CD14-positive monocyte (primary cell): ENCODE results near the gene CEBPG. TPM values are rescaled to one million over a fixed set of nuclear protein-coding genes. Genes with fewer than 3 reads are reported as not detected.

Experiments
- DNase-seq, 3 donors: peaks; one replicate each; pipeline ENCODE4 v3.0.0-alpha.2; 2011 to 2022
- H2AFZ ChIP-seq: 2 replicates; pipeline ENCODE4 v1.6.0; 2012; ENCODE audit warnings: mild to moderate bottlenecking, low read depth, low read length, inconsistent platforms; ENCODE audit not compliant: insufficient read depth, poor library complexity, severe bottlenecking
- H3K27ac ChIP-seq, 2 donors: 1 replicate in 1 of 2; 2 replicates in 1 of 2; pipeline ENCODE4 v1.5.1; 2012 to 2013; ENCODE audit warnings: low read length in 2 of 2, control low read depth in 1 of 2, inconsistent platforms in 1 of 2, low read depth in 1 of 2, mild to moderate bottlenecking in 1 of 2
- H3K27me3 ChIP-seq, 2 donors: one replicate each; pipeline versions ENCODE4 v1.6.0 to v1.6.1; 2011 to 2013; ENCODE audit warnings: low read length in 2 of 2; ENCODE audit not compliant: control insufficient read depth in 2 of 2, insufficient read depth in 2 of 2
- H3K36me3 ChIP-seq, 2 donors: replicated peaks in 1 of 2; 1 replicate in 1 of 2; 2 replicates in 1 of 2; pipeline versions ENCODE4 v1.5.1 to v1.6.1; 2012 to 2013; ENCODE audit warnings: low read length in 2 of 2, control low read depth in 1 of 2, inconsistent platforms in 1 of 2, mild to moderate bottlenecking in 1 of 2; ENCODE audit not compliant: insufficient read depth in 2 of 2, control insufficient read depth in 1 of 2
- H3K4me1 ChIP-seq, 2 donors: 1 replicate in 1 of 2; 2 replicates in 1 of 2; pipeline versions ENCODE4 v1.5.1 to v1.6.1; 2012 to 2013; ENCODE audit warnings: low read length in 2 of 2, control low read depth in 1 of 2, inconsistent platforms in 1 of 2, mild to moderate bottlenecking in 1 of 2, moderate library complexity in 1 of 2; ENCODE audit not compliant: insufficient read depth in 2 of 2, control insufficient read depth in 1 of 2
- H3K4me2 ChIP-seq: replicated peaks from 2 replicates; pipeline ENCODE3; 2012; ENCODE audit warnings: low read length, moderate library complexity, mild to moderate bottlenecking; ENCODE audit not compliant: poor library complexity, severe bottlenecking; ENCODE audit errors: extremely low read depth
- H3K4me3 ChIP-seq, 3 experiments: fragments of 200-600 bp in 1 of 3; sonication (generic) in 1 of 3; replicated peaks in 1 of 3; 1 replicate in 2 of 3; 2 replicates in 1 of 3; pipeline ENCODE4 v1.5.1; 2011 to 2013; ENCODE audit warnings: low read length in 3 of 3, mild to moderate bottlenecking in 3 of 3, control low read depth in 2 of 3, low read depth in 2 of 3, inconsistent platforms in 1 of 3, moderate library complexity in 1 of 3
- H3K79me2 ChIP-seq: 2 replicates; pipeline ENCODE4 v1.6.0; 2012; ENCODE audit warnings: mild to moderate bottlenecking, control low read depth, inconsistent platforms, low read length, moderate library complexity; ENCODE audit not compliant: insufficient read depth
- H3K9ac ChIP-seq: 2 replicates; pipeline ENCODE4 v1.6.0; 2017; ENCODE audit warnings: low read length, mild to moderate bottlenecking; ENCODE audit not compliant: insufficient read depth, poor library complexity, severe bottlenecking
- H3K9me3 ChIP-seq, 2 donors: replicated peaks in 1 of 2; 1 replicate in 1 of 2; 2 replicates in 1 of 2; pipeline versions ENCODE4 v1.5.1 to v1.6.1; 2012 to 2013; ENCODE audit warnings: low read length in 2 of 2, control low read depth in 1 of 2; ENCODE audit not compliant: control insufficient read depth in 1 of 2, insufficient read depth in 1 of 2
- H4K20me1 ChIP-seq: 2 replicates; pipeline ENCODE4 v1.6.0; 2012; ENCODE audit warnings: mild to moderate bottlenecking, low read length, control low read depth, moderate library complexity; ENCODE audit not compliant: insufficient read depth
- H3K27ac Mint-ChIP-seq, 7 donors: one replicate each; pipeline ENCODE4 v1.8.0; 2020; ENCODE audit warnings: mild to moderate bottlenecking in 7 of 7, mixed read lengths in 7 of 7, moderate library complexity in 6 of 7, inconsistent platforms in 2 of 7
- H3K27me3 Mint-ChIP-seq, 3 donors: one replicate each; pipeline ENCODE4 v1.8.0; 2021 to 2022; ENCODE audit warnings: low read depth in 3 of 3, mild to moderate bottlenecking in 3 of 3, mixed read lengths in 3 of 3, moderate library complexity in 3 of 3, inconsistent platforms in 1 of 3
- H3K36me3 Mint-ChIP-seq, 2 donors: one replicate each; pipeline ENCODE4 v1.8.0; 2020; ENCODE audit warnings: mixed read lengths in 2 of 2, inconsistent platforms in 1 of 2, mild to moderate bottlenecking in 1 of 2
- H3K4me1 Mint-ChIP-seq: one replicate; pipeline ENCODE4 v1.8.0; 2020; ENCODE audit warnings: mild to moderate bottlenecking, mixed read lengths
- H3K4me3 Mint-ChIP-seq, 2 donors: one replicate each; pipeline ENCODE4 v1.8.0; 2020; ENCODE audit warnings: mild to moderate bottlenecking in 2 of 2, mixed read lengths in 2 of 2, moderate library complexity in 1 of 2
- H3K9me3 Mint-ChIP-seq, 7 donors: one replicate each; pipeline ENCODE4 v1.8.0; 2020 to 2022; ENCODE audit warnings: mixed read lengths in 7 of 7, mild to moderate bottlenecking in 6 of 7, moderate library complexity in 6 of 7, inconsistent platforms in 2 of 7
- WGBS: methylation state at CpG from one replicate; pipeline ENCODE4 v1.1.5; 2013; ENCODE audit warnings: missing lambda C conversion rate; ENCODE audit not compliant: insufficient coverage; 5-methylcytosine and 5-hydroxymethylcytosine counted together
- intact Hi-C, 2 donors: fragments of 100-400 bp; cut with micrococcal nuclease; formaldehyde crosslinking; loops; one replicate each; pipeline versions ENCODE4 v1.15.0 to v1.15.1; 2023
- polyA plus RNA-seq, 3 donors: library from polyadenylated mRNA; depleted of rRNA in 1 of 3; unstranded in 2 of 3; stranded (reverse) in 1 of 3; fragments of 300-500 nt in 2 of 3; fragments of >200 nt in 1 of 3; fragmentation: Illumina TruSeq in 2 of 3; gene quantifications; 1 replicate in 2 of 3; 2 replicates in 1 of 3; pipeline ENCODE4 v1.2.3, GENCODE V29; 2012 to 2021
- TF ChIP-seq, protein P1 (sequence below): fragments of 200-600 bp; IDR thresholded peaks from one replicate; pipeline ENCODE4 v1.8.0; 2022; ENCODE audit warnings: antibody characterized with exemption, mild to moderate bottlenecking

CEBPG gene
- polyA plus RNA-seq, 3 donors = 16.8 to 18.3 (median 17.8) TPM

- intact Hi-C loops = no loop called here
- H3K36me3 ChIP-seq = no peaks in the 10 kb centered on the region
- DNase-seq = no peak
- H3K27me3 ChIP-seq = no peaks in the 10 kb centered on the region
- 87% methylated on average over 21 of the region's 31 CpGs for WGBS
- Mint-ChIP-seq H3K36me3 (peaks cover 4 to 5% of the 10 kb centered on the region in 2 donors), H3K9me3 (no peaks in the 10 kb centered on the region), H3K4me1 (peaks cover 52% of the 10 kb centered on the region), H3K27me3 (peaks cover 0 to 4% (median 0%) of the 10 kb centered on the region in 3 donors), H3K4me3 (no peak overlapping the region), H3K27ac (peak overlapping the region in 5 of 7 donors; percentile 40 to 94 (median 93))
- peak overlapping the region; percentile 65 for H3K9ac ChIP-seq
- no peaks in the 10 kb centered on the region for H4K20me1 ChIP-seq
- TF ChIP-seq, protein P1, sequence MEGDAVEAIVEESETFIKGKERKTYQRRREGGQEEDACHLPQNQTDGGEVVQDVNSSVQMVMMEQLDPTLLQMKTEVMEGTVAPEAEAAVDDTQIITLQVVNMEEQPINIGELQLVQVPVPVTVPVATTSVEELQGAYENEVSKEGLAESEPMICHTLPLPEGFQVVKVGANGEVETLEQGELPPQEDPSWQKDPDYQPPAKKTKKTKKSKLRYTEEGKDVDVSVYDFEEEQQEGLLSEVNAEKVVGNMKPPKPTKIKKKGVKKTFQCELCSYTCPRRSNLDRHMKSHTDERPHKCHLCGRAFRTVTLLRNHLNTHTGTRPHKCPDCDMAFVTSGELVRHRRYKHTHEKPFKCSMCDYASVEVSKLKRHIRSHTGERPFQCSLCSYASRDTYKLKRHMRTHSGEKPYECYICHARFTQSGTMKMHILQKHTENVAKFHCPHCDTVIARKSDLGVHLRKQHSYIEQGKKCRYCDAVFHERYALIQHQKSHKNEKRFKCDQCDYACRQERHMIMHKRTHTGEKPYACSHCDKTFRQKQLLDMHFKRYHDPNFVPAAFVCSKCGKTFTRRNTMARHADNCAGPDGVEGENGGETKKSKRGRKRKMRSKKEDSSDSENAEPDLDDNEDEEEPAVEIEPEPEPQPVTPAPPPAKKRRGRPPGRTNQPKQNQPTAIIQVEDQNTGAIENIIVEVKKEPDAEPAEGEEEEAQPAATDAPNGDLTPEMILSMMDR = no peak
- H2AFZ ChIP-seq = no peak overlapping the region
- no peak overlapping the region for H3K4me3 ChIP-seq
- no peaks in the 10 kb centered on the region for H3K9me3 ChIP-seq
- peak overlapping the region; percentile 83 for H3K4me2 ChIP-seq
- peak overlapping the region in 1 of 2 donors; percentile 90 for H3K27ac ChIP-seq
- peaks cover 52 to 54% of the 10 kb centered on the region in 2 donors for H3K4me1 ChIP-seq
- H3K79me2 ChIP-seq = peaks cover 35% of the 10 kb centered on the region
Measured at GRCh38 chr19:33395561-33396550, 22.3 kb downstream of the CEBPG start.

DNA sequence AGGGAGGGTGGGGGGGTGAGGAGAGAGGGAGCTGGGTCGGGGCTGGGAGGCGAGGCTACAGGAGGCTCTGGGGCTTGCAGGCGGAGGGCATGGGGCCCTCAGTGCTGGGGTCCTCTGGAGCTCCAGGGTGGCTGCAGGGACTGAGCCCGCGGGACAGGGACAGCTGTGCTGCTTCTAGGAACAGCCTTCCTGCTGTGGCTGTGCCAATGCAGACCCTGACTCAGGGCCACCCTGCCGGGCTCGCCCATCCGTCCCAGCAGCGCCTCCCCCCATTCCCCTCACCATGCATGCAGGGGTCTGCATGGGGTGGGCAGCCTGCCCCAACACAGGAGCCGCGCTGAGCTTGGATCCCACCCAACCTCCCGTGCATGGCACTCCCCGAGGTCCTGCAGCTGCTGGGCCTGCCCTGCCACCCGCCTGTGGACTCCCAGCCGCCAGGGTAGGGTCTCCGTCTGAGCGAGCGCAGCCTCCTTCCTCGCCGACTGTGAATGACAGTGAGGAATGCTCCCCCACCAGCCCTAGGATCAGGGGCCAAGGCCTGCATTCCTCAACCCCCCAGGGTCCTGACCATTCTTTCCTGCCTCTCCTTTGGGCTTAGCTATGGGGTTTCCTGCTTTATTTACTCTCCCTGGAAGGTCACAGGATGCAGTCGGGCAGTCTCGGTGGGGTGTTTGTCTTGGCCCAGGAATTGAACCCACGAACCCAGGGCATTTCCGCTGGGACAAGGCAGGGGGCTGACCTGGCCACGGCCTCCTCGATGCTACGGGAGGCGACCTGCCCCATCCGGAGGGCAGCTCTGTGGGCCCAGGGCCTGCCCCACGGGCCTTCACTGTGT lies 23.4 kb downstream of the CEBPG start:
- Histone ChIP-seq H3K4me2 (no peak overlapping the region), H2AFZ (no peak overlapping the region), H4K20me1 (no peaks in the 10 kb centered on the region), H3K36me3 (no peaks in the 10 kb centered on the region), H3K4me3 (no peak overlapping the region), H3K27me3 (no peaks in the 10 kb centered on the region), H3K79me2 (peaks cover 25% of the 10 kb centered on the region), H3K4me1 (peaks cover 45 to 46% of the 10 kb centered on the region in 2 donors), H3K9me3 (no peaks in the 10 kb centered on the region), H3K27ac (no peak overlapping the region), H3K9ac (no peak overlapping the region)
- intact Hi-C loops = no loop called here
- Mint-ChIP-seq H3K9me3 (no peaks in the 10 kb centered on the region), H3K36me3 (peaks cover 4 to 5% of the 10 kb centered on the region in 2 donors), H3K4me3 (no peak overlapping the region), H3K27ac (no peak overlapping the region), H3K27me3 (peaks cover 0 to 4% (median 0%) of the 10 kb centered on the region in 3 donors), H3K4me1 (peaks cover 50% of the 10 kb centered on the region)
- no peak for DNase-seq
- WGBS = 96% methylated on average over 21 of the region's 30 CpGs
- TF ChIP-seq, protein P1 = no peak
